K562 (cell line): ENCODE data around the gene NUBPL. TPM values are rescaled to one million over a fixed set of nuclear protein-coding genes. Genes with fewer than 3 reads are reported as not detected.

Experiments
- BRCA1 ChIP-seq, 2 experiments: fragments of 450-650 bp in 1 of 2; sonication (generic) in 1 of 2; formaldehyde crosslinking in 1 of 2; IDR thresholded peaks; 2 replicates each; pipeline versions ENCODE4 v1.5.0 to v1.6.1; 2017 to 2020; ENCODE audit warnings: mild to moderate bottlenecking in 1 of 2, missing genetic modification reagents in 1 of 2
- DMBX1 ChIP-seq: fragments of 250-450 bp; sonication (Bioruptor Pico); IDR thresholded peaks from 2 replicates; pipeline ENCODE4 v1.8.0; 2022; ENCODE audit warnings: inconsistent platforms, mild to moderate bottlenecking, moderate library complexity, borderline replicate concordance
- EHMT2 ChIP-seq: fragments of 450-650 bp; IDR thresholded peaks from 2 replicates; pipeline ENCODE4 v1.6.1; 2018; ENCODE audit warnings: antibody characterized with exemption
- ESRRA ChIP-seq: fragments of 450-650 bp; IDR thresholded peaks from 2 replicates; pipeline ENCODE4 v1.6.1; 2014; ENCODE audit warnings: low read depth, mild to moderate bottlenecking, moderate library complexity, borderline replicate concordance
- FOXJ2 ChIP-seq: fragments of 200-800 bp; sonication (Bioruptor generic); IDR thresholded peaks from 2 replicates; pipeline ENCODE4 v1.6.1; 2016; ENCODE audit warnings: missing genetic modification characterization, missing compliant biosample characterization
- GTF2F1 ChIP-seq: IDR thresholded peaks from 2 replicates; pipeline ENCODE4 v1.6.1; 2011; ENCODE audit warnings: low read depth, low read length, improper control_type of control experiment
- HEY1 ChIP-seq: fragments of 250-450 bp; sonication (Bioruptor Pico); IDR thresholded peaks from 2 replicates; pipeline ENCODE4 v1.5.0; 2020; ENCODE audit warnings: mild to moderate bottlenecking, moderate library complexity, borderline replicate concordance
- IFI16 ChIP-seq: fragments of 250-450 bp; sonication (Bioruptor Pico); IDR thresholded peaks from 2 replicates; pipeline ENCODE4 v2.1.2; 2022; ENCODE audit warnings: mild to moderate bottlenecking, inconsistent platforms
- KLF1 ChIP-seq: fragments of 450-650 bp; IDR thresholded peaks from 2 replicates; pipeline ENCODE4 v1.6.1; 2016; ENCODE audit warnings: missing genetic modification characterization, missing compliant biosample characterization
- MBD1 ChIP-seq: fragments of 250-450 bp; sonication (Bioruptor Pico); IDR thresholded peaks from 2 replicates; pipeline ENCODE4 v1.8.0; 2022; ENCODE audit warnings: inconsistent platforms
- NFXL1 ChIP-seq: fragments of 450-650 bp; formaldehyde crosslinking; IDR thresholded peaks from 2 replicates; pipeline ENCODE4 v1.4.0; 2021; ENCODE audit warnings: mild to moderate bottlenecking
- POLR2A ChIP-seq: fragments of 450-650 bp; conservative IDR thresholded peaks from 2 replicates; pipeline ENCODE4 v1.6.1; 2016
- POLR2AphosphoS5 ChIP-seq: IDR thresholded peaks from 2 replicates; pipeline ENCODE4 v1.6.1; 2011; ENCODE audit warnings: mild to moderate bottlenecking, low read depth, low read length, moderate library complexity; ENCODE audit not compliant: control insufficient read depth, insufficient read depth
- POLR2B ChIP-seq: fragments of 450-650 bp; IDR thresholded peaks from 2 replicates; pipeline ENCODE4 v1.6.1; 2018; ENCODE audit warnings: low read depth; ENCODE audit not compliant: partially characterized antibody
- SMARCC2 ChIP-seq: fragments of 450-650 bp; IDR thresholded peaks from 2 replicates; pipeline ENCODE4 v1.6.1; 2017; ENCODE audit warnings: antibody characterized with exemption, moderate library complexity, mild to moderate bottlenecking, low read depth
- ZNF507 ChIP-seq: conservative IDR thresholded peaks from 2 replicates; pipeline ENCODE4 v1.6.1; 2017; ENCODE audit warnings: missing genetic modification characterization, missing compliant biosample characterization
- ZNF77 ChIP-seq: fragments of 250-450 bp; sonication (Bioruptor Pico); IDR thresholded peaks from 2 replicates; pipeline ENCODE4 v1.5.0; 2020
- polyA plus RNA-seq, 8 experiments: library from polyadenylated mRNA; depleted of rRNA in 4 of 8; stranded (reverse) in 5 of 8; unstranded in 3 of 8; fragments of >200 nt; fragmentation: Nextera tagmentation in 2 of 8; fragmentation: Illumina TruSeq in 1 of 8; extraction: Ambion mirVana in 2 of 8; extraction: Trizol in 1 of 8; gene quantifications; 2 replicates each; pipeline versions ENCODE4 v1.2.1 to v1.2.3, GENCODE V29; 2011 to 2014; ENCODE audit warnings: inconsistent platforms in 1 of 8, missing spikeins in 1 of 8
- total RNA-seq, 7 experiments: library from RNA; depleted of rRNA in 6 of 7; stranded (reverse); fragments of >200 nt in 6 of 7; fragmentation: Illumina TruSeq in 2 of 7; extraction: Trizol in 2 of 7; gene quantifications; 2 replicates each; pipeline versions ENCODE4 v1.2.1 to v1.2.3, GENCODE V29; 2011 to 2021; ENCODE audit warnings: low replicate concordance in 1 of 7
- TF ChIP-seq, protein P1 (sequence below): sonication (generic); formaldehyde crosslinking; IDR thresholded peaks from 2 replicates; pipeline ENCODE4 v1.9.0; 2022; ENCODE audit warnings: mild to moderate bottlenecking, missing genetic modification reagents
- TF ChIP-seq, protein P2 (sequence below), 2 experiments: fragments of 450-650 bp in 1 of 2; sonication (generic) in 1 of 2; formaldehyde crosslinking; conservative IDR thresholded peaks; 2 replicates each; pipeline versions ENCODE4 v1.4.0 to v1.8.1; 2020 to 2022; ENCODE audit warnings: mild to moderate bottlenecking in 1 of 2, missing genetic modification reagents in 1 of 2
- TF ChIP-seq, protein P3 (sequence below): fragments of 450-650 bp; IDR thresholded peaks from 2 replicates; pipeline ENCODE4 v1.6.1; 2017; ENCODE audit warnings: antibody characterized with exemption

The NUBPL gene
- total and polyA plus RNA-seq, 9 of the 15 experiments (the other 6 are each of a cell fraction or from before 2014, with no cell fraction given) = 3.2 to 8.7 (median 6.1) TPM

- TF ChIP-seq DMBX1 = no peak
- TF ChIP-seq ESRRA = no peak
- TF ChIP-seq FOXJ2 (tag) = peak; percentile 91
- TF ChIP-seq, protein P1, sequence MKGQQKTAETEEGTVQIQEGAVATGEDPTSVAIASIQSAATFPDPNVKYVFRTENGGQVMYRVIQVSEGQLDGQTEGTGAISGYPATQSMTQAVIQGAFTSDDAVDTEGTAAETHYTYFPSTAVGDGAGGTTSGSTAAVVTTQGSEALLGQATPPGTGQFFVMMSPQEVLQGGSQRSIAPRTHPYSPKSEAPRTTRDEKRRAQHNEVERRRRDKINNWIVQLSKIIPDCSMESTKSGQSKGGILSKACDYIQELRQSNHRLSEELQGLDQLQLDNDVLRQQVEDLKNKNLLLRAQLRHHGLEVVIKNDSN (CRISPR knock-in tag) = no peak
- no peak for TF ChIP-seq HEY1 (CRISPR knock-in tag)
- TF ChIP-seq POLR2A = peak; percentile 84
- no peak for TF ChIP-seq KLF1 (tag)
- TF ChIP-seq ZNF507 (tag) = no peak
- peak; percentile 62 for TF ChIP-seq POLR2B
- no peak for TF ChIP-seq MBD1 (CRISPR knock-in tag)
- no peak for TF ChIP-seq IFI16 (CRISPR knock-in tag)
- TF ChIP-seq POLR2AphosphoS5 = peak; percentile 50; the same call in 1 of the 2 replicates
- no peak for TF ChIP-seq NFXL1 (CRISPR knock-in tag)
- TF ChIP-seq, protein P2, sequence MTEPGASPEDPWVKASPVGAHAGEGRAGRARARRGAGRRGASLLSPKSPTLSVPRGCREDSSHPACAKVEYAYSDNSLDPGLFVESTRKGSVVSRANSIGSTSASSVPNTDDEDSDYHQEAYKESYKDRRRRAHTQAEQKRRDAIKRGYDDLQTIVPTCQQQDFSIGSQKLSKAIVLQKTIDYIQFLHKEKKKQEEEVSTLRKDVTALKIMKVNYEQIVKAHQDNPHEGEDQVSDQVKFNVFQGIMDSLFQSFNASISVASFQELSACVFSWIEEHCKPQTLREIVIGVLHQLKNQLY (CRISPR knock-in tag; conservative IDR thresholded peaks at IDR 0.05) = no peak
- TF ChIP-seq SMARCC2 = no peak
- no peak for TF ChIP-seq GTF2F1
- 0 out of 2 replicates have a peak, but pooled peaks have one; percentile 33 for TF ChIP-seq EHMT2
- TF ChIP-seq, protein P3, sequence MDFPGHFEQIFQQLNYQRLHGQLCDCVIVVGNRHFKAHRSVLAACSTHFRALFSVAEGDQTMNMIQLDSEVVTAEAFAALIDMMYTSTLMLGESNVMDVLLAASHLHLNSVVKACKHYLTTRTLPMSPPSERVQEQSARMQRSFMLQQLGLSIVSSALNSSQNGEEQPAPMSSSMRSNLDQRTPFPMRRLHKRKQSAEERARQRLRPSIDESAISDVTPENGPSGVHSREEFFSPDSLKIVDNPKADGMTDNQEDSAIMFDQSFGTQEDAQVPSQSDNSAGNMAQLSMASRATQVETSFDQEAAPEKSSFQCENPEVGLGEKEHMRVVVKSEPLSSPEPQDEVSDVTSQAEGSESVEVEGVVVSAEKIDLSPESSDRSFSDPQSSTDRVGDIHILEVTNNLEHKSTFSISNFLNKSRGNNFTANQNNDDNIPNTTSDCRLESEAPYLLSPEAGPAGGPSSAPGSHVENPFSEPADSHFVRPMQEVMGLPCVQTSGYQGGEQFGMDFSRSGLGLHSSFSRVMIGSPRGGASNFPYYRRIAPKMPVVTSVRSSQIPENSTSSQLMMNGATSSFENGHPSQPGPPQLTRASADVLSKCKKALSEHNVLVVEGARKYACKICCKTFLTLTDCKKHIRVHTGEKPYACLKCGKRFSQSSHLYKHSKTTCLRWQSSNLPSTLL = no peak
- no peak for TF ChIP-seq ZNF77
- no peak for TF ChIP-seq BRCA1 (IDR thresholded peaks at IDR 0.05)
- no peak for TF ChIP-seq BRCA1 (CRISPR knock-in tag; IDR thresholded peaks at IDR 0.05)
These were observed at the start of gene NUBPL (continued) for GRCh38 chr14:31561155-31561846.
